ENCODE data around the gene NUDT4B. TPM values are rescaled to one million over a fixed set of nuclear protein-coding genes. Genes with fewer than 3 reads are reported as not detected.
A peak's percentile ranks its signal among the peaks of the same experiment; 100 is the strongest.
"Not testable (repeated sequence)": the region's sequence is repeated elsewhere in the genome, so short reads cannot be mapped to it uniquely, and the experiment has no call there.

NUDT4B gene
- total RNA-seq, 1 donor from 2014 or later, result 1.9 TPM

DNA sequence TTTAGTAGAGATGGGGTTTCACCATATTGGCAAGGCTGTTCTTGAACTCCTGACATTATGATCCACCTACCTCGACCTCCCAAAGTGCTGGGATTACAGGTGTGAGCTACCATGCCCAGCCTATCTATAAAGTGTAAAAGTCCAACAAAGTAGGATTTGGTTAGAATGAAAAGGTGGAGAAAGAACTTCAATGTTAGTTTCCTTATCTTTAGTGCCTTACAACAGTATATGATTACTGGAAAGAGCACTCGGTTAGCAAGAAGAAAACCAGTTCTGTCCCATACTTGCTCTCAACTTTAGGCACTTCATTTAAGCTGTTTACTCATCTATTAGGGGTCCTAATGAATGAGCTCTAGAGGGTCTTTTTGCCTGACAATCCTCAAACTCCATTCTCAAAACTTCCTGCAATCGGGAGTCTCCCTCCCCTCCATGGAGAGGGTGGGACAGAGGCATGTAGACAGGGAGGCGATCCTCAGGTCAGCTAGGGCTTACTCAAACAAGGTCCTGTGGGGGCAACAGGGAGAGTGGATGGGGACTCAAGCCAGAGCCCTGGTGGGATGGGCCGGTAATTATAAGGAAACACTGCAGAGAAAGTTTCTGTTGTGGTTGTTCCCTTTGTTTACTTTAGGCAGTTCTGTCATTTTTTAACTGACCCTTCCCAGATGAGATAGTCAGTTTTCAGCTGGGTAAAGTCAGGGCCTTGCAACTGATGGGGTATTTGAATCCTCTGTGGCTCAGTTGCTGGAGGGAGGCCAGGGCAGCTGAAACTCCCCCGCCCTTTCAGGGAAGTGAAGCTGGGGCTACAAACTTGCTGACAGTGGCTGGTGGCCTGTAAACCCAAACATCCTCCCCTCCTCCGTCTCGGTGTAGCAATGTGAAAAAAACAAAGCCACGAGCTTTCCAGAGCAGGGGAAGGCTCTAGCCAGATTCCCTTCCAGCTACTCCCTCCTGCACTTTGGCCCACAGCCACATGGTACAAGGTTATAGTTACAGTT is 4.6 kb upstream of the NUDT4B start:
- H3K4me1 Mint-ChIP-seq; DNase-seq; H3K27me3 Mint-ChIP-seq; H3K9me3 Mint-ChIP-seq; H3K4me3 Mint-ChIP-seq; H3K27ac Mint-ChIP-seq; POLR2A ChIA-PET; CTCF ChIA-PET; intact Hi-C loops (cut with micrococcal nuclease); H3K36me3 Mint-ChIP-seq (ENCODE audit: low read depth): not testable (repeated sequence)
- peak; percentile 19 for ATAC-seq (ENCODE audit: low read depth)

DNA sequence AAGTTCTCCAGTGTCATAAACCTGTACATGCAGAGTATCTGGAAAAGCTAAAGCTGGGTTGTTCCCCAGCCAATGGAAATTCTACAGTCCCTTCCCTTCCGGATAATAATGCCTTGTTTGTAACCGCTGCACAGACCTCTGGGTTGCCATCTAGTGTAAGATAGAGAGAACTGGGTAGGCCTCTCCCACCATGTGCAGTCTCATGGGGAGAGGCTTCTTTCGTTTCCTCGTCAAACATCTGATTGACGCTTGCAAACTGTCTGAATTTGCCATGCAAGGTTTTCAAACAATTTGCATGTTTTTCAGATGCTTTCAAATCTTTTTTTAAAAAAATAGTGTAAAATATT is 734 bp downstream of the NUDT4B start:
- H3K27me3 Mint-ChIP-seq; DNase-seq; H3K4me1 Mint-ChIP-seq; H3K27ac Mint-ChIP-seq; H3K9me3 Mint-ChIP-seq; POLR2A ChIA-PET; H3K4me3 Mint-ChIP-seq; intact Hi-C loops (cut with micrococcal nuclease); CTCF ChIA-PET; H3K36me3 Mint-ChIP-seq (ENCODE audit: low read depth): not testable (repeated sequence)
- peak; percentile 97 for ATAC-seq (ENCODE audit: low read depth)

DNA sequence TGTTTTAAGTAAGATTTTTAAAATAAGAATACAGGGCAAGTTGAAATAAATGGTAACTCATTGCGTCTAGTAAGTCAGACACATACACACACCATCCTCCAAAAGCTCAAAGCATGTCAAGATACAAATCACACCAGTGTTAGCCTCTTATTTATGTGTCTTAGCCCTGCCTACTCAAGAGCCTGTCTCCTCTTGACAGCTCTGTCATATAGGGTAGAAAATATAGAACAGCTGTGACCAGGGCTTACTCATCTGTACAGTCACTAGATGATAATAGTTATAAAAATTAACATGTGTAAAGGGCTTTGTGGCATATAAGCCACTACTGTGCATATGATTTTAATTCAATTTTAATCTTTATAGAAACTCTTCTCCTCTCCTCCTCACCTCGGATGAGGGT is 7.7 kb downstream of the NUDT4B start:
- H3K4me3 Mint-ChIP-seq; H3K27me3 Mint-ChIP-seq; H3K4me1 Mint-ChIP-seq; H3K27ac Mint-ChIP-seq; ATAC-seq (ENCODE audit: low read depth); H3K9me3 Mint-ChIP-seq; intact Hi-C loops (cut with micrococcal nuclease); DNase-seq; CTCF ChIA-PET; H3K36me3 Mint-ChIP-seq (ENCODE audit: low read depth); POLR2A ChIA-PET: not testable (repeated sequence)

DNA sequence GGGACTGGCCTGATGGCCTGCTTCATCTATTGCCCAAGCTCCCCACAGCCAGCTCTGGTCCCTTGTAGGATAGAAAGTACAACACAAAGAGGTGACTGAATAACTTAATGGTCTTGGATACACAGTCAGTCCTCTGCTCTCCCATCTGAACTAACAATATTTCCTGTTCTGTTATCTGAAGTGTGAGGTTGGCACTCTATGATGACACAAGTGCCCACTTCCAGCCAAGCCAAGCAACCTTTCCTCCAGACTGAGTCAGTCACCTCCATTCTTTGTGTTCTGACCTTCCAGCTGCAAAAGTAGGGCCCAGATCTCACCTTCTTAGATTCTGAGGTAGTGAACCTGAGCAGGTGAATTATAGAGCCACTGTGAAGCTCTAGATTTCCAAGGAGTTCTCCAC is 8.9 kb downstream of the NUDT4B start:
- H3K36me3 Mint-ChIP-seq (ENCODE audit: low read depth); DNase-seq; H3K4me3 Mint-ChIP-seq; H3K9me3 Mint-ChIP-seq; CTCF ChIA-PET; H3K4me1 Mint-ChIP-seq; H3K27me3 Mint-ChIP-seq; ATAC-seq (ENCODE audit: low read depth); H3K27ac Mint-ChIP-seq; intact Hi-C loops (cut with micrococcal nuclease); POLR2A ChIA-PET: not testable (repeated sequence)

DNA sequence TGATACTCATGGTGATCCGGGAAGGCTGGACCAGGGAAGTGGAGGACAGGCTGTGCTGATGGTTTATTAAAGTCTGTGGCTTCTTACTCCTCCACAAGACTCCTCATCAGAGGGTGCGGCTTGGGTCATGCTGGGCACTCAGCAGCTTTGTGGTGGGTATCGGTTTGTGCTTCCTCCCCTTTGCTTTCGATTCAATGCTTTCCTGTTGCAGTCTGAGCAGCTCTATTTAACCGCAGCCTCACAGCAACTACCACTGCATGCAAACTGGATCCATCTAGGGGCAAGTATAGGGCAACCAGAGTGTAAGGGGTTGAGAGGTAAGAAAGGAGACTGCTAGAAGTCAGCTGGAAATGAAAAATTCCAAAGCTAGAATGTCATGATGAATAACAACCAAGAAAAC is 9.8 kb downstream of the NUDT4B start:
- H3K27me3 Mint-ChIP-seq; H3K4me3 Mint-ChIP-seq; DNase-seq; POLR2A ChIA-PET; H3K36me3 Mint-ChIP-seq (ENCODE audit: low read depth); intact Hi-C loops (cut with micrococcal nuclease); H3K4me1 Mint-ChIP-seq; H3K27ac Mint-ChIP-seq; H3K9me3 Mint-ChIP-seq; CTCF ChIA-PET: not testable (repeated sequence)
- peak; percentile 98 for ATAC-seq (ENCODE audit: low read depth)

DNA sequence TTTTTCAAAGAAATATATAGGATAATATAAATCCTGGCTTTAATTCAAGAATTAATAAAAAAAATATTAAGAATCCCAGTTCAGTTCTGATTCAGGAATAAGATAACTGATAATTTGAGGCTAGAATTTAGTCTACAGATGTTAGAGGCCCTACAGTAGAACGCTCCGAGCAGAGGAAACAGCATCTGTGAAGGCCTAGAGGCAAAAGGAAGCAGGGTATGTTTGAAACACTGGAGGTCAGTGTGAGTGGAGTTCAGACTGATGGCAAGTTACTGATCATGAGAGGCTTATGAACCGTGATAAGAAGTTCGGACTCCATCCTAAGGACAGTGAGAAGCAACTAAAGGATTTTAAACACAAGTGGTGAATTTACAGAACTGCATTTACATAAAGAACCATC is 10.4 kb downstream of the NUDT4B start:
- H3K4me3 Mint-ChIP-seq; POLR2A ChIA-PET; intact Hi-C loops (cut with micrococcal nuclease); CTCF ChIA-PET; H3K9me3 Mint-ChIP-seq; H3K27ac Mint-ChIP-seq; H3K36me3 Mint-ChIP-seq (ENCODE audit: low read depth); DNase-seq; H3K4me1 Mint-ChIP-seq; H3K27me3 Mint-ChIP-seq: not testable (repeated sequence)
- ATAC-seq (ENCODE audit: low read depth), result peak; percentile 30

DNA sequence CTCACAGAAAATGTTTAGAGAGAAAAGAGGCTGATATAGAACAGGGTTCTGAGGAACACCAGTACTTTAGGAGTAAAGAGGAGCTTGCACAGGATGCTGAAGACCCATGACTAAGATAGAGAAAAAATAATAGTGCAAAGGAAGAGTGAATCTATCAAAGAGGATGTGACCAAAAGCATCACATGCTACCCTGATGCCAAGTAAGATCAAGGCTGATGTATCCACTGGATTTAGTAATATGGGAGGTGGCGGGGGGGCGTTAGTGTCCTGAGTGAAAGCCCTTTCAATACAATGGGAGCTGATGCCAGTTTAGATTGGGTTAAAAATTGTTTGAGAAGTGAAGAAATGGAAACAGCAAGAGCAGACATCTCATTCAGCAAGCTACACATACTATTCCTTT is 11.2 kb downstream of the NUDT4B start:
- H3K27ac Mint-ChIP-seq; H3K4me1 Mint-ChIP-seq; H3K36me3 Mint-ChIP-seq (ENCODE audit: low read depth); H3K4me3 Mint-ChIP-seq; H3K27me3 Mint-ChIP-seq; ATAC-seq (ENCODE audit: low read depth); CTCF ChIA-PET; intact Hi-C loops (cut with micrococcal nuclease); POLR2A ChIA-PET; H3K9me3 Mint-ChIP-seq; DNase-seq: not testable (repeated sequence)

DNA sequence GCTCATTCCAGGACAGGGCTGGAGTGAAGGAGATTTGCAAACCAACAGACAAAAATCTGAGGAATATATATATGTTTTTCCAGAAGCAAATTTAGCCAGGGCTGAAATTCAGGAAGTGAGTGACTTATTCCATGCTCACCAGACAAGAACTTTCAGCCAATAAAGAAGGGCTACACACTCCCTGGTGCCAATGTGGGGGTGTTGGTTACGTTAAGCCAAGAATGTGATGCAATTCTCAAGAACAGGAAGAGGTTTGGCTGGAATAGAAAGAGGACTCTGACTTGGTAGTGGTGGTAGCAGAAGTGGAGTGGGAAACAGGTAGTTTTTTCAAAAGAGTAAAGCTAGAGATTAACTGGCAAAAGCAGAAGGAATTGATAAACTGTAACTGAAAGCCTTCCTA is 11.6 kb downstream of the NUDT4B start:
- H3K9me3 Mint-ChIP-seq; H3K36me3 Mint-ChIP-seq (ENCODE audit: low read depth); CTCF ChIA-PET; POLR2A ChIA-PET; DNase-seq; H3K27ac Mint-ChIP-seq; H3K27me3 Mint-ChIP-seq; H3K4me3 Mint-ChIP-seq; intact Hi-C loops (cut with micrococcal nuclease); ATAC-seq (ENCODE audit: low read depth); H3K4me1 Mint-ChIP-seq: not testable (repeated sequence)

DNA sequence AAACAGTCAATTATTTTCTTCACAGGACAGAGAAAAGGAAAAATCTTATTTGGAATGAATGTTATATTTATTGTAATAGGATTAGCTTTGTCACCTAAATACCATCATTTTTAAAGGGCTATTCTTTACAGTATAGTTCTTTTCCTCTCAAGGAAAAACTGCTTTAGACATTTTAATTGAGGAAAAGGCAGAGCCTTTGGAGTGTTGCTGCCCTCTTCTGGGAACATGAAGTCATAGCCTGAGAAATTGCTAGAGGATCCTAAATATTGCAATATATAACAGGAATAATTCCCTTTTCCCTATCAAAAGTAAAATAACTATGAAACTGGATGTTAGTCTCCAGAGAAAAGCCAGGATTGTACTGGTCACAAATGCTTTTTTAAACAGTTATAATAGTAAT is 12.8 kb downstream of the NUDT4B start:
- H3K27ac Mint-ChIP-seq; H3K4me3 Mint-ChIP-seq; H3K4me1 Mint-ChIP-seq; POLR2A ChIA-PET; intact Hi-C loops (cut with micrococcal nuclease); H3K9me3 Mint-ChIP-seq; ATAC-seq (ENCODE audit: low read depth); H3K36me3 Mint-ChIP-seq (ENCODE audit: low read depth); H3K27me3 Mint-ChIP-seq; CTCF ChIA-PET; DNase-seq: not testable (repeated sequence)

DNA sequence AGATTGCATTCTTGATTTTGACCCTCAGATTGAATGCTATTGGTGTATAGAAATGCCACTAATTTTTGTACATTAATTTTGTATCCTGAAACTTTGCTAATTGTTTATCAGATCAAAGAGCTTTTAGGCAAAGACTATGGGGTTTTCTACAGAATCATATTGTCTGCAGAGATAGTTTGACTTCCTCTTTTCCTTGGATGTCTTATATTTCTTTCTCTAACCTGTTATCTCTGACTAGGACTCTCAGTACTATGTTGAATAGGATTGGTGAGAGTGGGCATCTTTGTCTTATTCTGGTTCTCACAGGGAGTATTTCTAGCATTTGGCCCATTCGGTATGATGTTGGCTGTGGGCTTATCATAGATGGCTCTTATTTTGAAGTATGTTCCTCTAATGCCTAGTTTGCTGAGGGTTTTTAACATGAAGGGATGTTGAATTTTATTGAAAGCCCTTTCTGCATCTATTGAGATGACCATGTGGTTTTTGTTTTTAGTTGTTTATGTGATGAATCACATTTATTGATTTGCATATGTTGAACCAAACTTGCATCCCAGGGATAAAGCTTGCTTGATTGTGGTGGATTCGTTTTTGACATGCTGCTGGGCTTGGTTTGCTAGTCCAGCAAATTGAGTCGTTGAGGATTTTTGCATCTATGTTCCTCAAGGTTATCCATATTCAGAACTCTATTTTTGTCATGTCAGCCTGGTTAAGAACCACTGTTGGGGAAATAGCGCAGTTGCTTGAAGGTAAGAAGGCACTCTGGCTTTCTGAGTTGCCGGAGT is 16.9 kb downstream of the NUDT4B start:
- H3K36me3 Mint-ChIP-seq (ENCODE audit: low read depth); intact Hi-C loops (cut with micrococcal nuclease); H3K9me3 Mint-ChIP-seq; POLR2A ChIA-PET; H3K4me3 Mint-ChIP-seq; H3K27me3 Mint-ChIP-seq; H3K27ac Mint-ChIP-seq; CTCF ChIA-PET; DNase-seq; ATAC-seq (ENCODE audit: low read depth); H3K4me1 Mint-ChIP-seq: not testable (repeated sequence)

DNA sequence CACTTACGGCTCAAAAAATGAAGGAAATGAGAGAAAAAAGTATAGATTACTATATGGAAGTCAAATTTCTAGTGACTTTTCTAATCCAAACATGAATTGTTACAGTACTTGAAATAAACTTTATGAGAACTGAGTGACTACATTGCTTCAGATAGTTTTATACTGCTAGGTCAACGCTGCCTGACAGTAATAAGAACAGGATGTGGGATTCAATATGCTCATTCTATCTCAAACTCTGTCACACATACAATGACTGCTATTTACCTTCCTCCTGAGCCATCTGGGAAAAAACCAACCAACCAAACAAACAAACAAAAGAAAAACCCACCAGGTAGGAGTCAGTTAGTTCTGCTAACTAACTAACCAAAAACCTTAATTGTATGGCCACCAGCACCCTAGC is 20.0 kb downstream of the NUDT4B start:
- H3K36me3 Mint-ChIP-seq (ENCODE audit: low read depth); H3K27ac Mint-ChIP-seq; POLR2A ChIA-PET; H3K4me3 Mint-ChIP-seq; CTCF ChIA-PET; H3K4me1 Mint-ChIP-seq; DNase-seq; ATAC-seq (ENCODE audit: low read depth); H3K27me3 Mint-ChIP-seq; H3K9me3 Mint-ChIP-seq; intact Hi-C loops (cut with micrococcal nuclease): not testable (repeated sequence)

DNA sequence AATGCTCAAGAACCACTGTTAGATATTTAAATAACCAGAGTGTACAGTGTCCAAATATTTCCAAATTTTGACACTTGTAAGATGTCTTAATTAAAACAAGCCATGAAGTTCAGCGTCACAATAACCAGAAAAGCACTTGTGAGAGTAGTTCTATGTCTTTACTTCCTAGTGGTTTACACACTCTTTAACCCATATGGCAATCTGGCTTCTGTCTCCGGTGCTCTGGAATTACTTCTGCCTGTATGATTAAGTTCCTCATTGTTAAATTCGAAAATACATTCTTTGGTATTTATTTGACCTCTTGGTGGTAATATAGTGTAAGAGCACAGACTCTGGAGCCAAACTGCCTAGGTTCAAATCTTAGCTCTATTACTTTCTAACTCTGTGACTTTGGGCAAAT is 20.9 kb downstream of the NUDT4B start:
- H3K36me3 Mint-ChIP-seq (ENCODE audit: low read depth); H3K27me3 Mint-ChIP-seq; ATAC-seq (ENCODE audit: low read depth); H3K9me3 Mint-ChIP-seq; CTCF ChIA-PET; H3K27ac Mint-ChIP-seq; H3K4me3 Mint-ChIP-seq; intact Hi-C loops (cut with micrococcal nuclease); POLR2A ChIA-PET; H3K4me1 Mint-ChIP-seq; DNase-seq: not testable (repeated sequence)
